OCI-LY1 (cell line): Measurements from ENCODE around the gene FMNL1.

Source experiments
- CTCF ChIP-seq: fragments of 200-600 bp; sonication (generic), shearing (Covaris generic); IDR thresholded peaks from 2 replicates; pipeline ENCODE4 v1.5.1; 2017; ENCODE audit warnings: mild to moderate bottlenecking, antibody characterized with exemption, low read length, moderate library complexity, mixed read lengths
- EZH2 ChIP-seq: fragments of 200-600 bp; sonication (generic), shearing (Covaris generic); IDR thresholded peaks from 2 replicates; pipeline ENCODE4 v1.8.0; 2017; ENCODE audit warnings: borderline replicate concordance, mixed run types, mild to moderate bottlenecking, antibody characterized with exemption, low read length, moderate library complexity, mixed read lengths

GRCh38 chr17:45273551-45273957, 51.9 kb downstream of the FMNL1 start:
- no peak for TF ChIP-seq CTCF
- no peak for TF ChIP-seq EZH2
